Activated naive CD8-positive, alpha-beta T cell treated with anti-CD3 and anti-CD28 coated beads, Interleukin-2, amount 10 ng/mL, durations not matched to agents 7 days and 5 days (primary cell): ENCODE measurements around the gene CRYGS. TPM values are rescaled to one million over a fixed set of nuclear protein-coding genes. Genes with fewer than 3 reads are reported as not detected.
"Not testable (repeated sequence)": the region's sequence is repeated elsewhere in the genome, so short reads cannot be mapped to it uniquely, and the experiment has no call there.

Source experiments
- ATAC-seq: fragments of 150-1000 bp; cut with Tn5 transposase; one replicate; pipeline ENCODE4 v1.10.0; 2021; ENCODE audit warnings: low read depth, moderate library complexity
- POLR2A ChIA-PET: fragments of 350-600 bp; sonication (Branson Sonifier 250); formaldehyde crosslinking; loops from one replicate; lab custom pipeline; 2021; ENCODE audit warnings: antibody characterized with exemption; lab: Charles Lee
- DNase-seq: peaks from one replicate; pipeline ENCODE4 v3.0.0; 2021
- H3K27ac Mint-ChIP-seq: one replicate; pipeline ENCODE4 v1.8.0; 2022; ENCODE audit warnings: mild to moderate bottlenecking, mixed read lengths
- H3K27me3 Mint-ChIP-seq: one replicate; pipeline ENCODE4 v1.8.0; 2022; ENCODE audit warnings: mild to moderate bottlenecking, moderate library complexity, mixed read lengths
- H3K36me3 Mint-ChIP-seq: one replicate; pipeline ENCODE4 v1.8.0; 2021; ENCODE audit warnings: mild to moderate bottlenecking, mixed read lengths
- H3K4me1 Mint-ChIP-seq: one replicate; pipeline ENCODE4 v1.8.0; 2021; ENCODE audit warnings: mixed read lengths
- H3K4me3 Mint-ChIP-seq: one replicate; pipeline ENCODE4 v1.8.0; 2022; ENCODE audit warnings: mild to moderate bottlenecking, moderate library complexity, mixed read lengths
- H3K9me3 Mint-ChIP-seq: one replicate; pipeline ENCODE4 v1.8.0; 2021; ENCODE audit warnings: mixed read lengths
- total RNA-seq, 2 experiments: library from RNA; stranded (reverse); gene quantifications; one replicate each; pipeline ENCODE4 v1.2.3, GENCODE V29; 2021

CRYGS gene
- total RNA-seq = 1 to 10 TPM; 4.5 to 6.7 TPM

DNA sequence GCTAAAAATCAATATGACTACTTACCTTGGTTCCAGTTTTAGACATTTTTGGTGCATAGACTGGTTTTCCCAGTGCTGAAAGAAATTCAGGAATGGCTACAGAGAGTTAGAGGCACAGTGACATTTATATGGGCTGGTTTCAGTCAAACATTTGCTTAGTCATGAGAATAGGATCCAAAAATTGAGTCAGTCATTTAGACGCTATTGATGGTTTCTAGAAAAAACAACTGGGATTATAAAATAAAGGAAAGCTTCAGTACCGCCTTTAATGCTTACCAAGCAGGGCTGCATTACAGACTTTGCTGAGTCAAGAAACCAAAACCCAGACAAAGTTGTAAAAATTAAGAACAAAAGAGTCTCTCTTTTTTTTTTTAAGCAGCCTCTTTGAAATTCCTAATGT lies at the start of gene CRYGS:
CRYGS (minus strand) TSS at position 100 of the 400 bp plus-strand sequence; CDS start at position 46, 54 bp downstream.
- H3K4me1 Mint-ChIP-seq = peaks cover 7% of the 10 kb centered on the region
- H3K9me3 Mint-ChIP-seq = no peaks in the 10 kb centered on the region
- H3K27ac Mint-ChIP-seq = no peak within 1 kb of the TSS
- POLR2A ChIA-PET = no interaction called here
- peaks cover 6% of the 10 kb centered on the region for H3K36me3 Mint-ChIP-seq
- DNase-seq = no peak
- no peak for ATAC-seq
- H3K4me3 Mint-ChIP-seq = no peak within 1 kb of the TSS
- no peaks in the 10 kb centered on the region for H3K27me3 Mint-ChIP-seq

DNA sequence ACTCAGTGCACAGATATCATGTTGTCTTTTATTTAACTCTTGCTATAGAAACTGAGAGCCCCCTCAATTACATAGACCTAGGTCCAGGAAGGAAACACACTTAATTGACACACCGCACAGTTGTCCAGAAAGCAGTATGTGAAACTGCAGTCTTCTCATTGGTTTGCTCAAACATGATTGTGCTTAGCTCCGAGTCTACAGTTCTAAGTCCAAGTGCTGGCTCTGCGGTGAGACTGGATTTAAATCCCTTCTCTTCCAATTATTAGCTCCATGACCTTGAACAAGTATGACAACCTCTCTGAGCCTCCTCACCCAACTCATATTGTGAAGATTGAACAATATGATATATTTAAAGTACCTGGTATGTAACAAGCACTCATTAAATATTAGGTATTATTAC lies 49.7 kb upstream of the CRYGS start:
- no peak for DNase-seq
- POLR2A ChIA-PET = no interaction called here

DNA sequence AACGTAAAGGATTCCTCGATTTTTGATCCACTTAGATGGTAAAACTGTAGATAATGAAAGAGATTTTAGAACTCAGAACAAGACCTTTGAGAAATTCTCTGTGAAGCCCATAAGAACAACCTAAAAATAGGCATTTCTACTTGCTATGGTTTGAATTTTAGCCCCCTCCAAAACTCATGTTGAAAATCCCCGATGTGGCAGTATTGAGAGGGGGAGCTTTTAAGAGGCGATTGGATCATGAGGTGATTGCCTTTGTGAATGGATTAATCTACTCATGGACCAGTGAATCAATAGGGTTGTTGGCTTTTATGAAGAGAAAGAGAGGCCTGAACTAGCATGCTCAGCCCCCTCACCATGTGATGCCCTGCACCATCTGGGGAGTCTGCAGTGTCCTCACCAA lies 48.5 kb upstream of the CRYGS start:
- no peak for ATAC-seq
- POLR2A ChIA-PET = no interaction called here
- no peaks in the 10 kb centered on the region for H3K36me3 Mint-ChIP-seq
- peaks cover 18% of the 10 kb centered on the region for H3K4me1 Mint-ChIP-seq
- H3K27me3 Mint-ChIP-seq = no peaks in the 10 kb centered on the region
- no peaks in the 10 kb centered on the region for H3K9me3 Mint-ChIP-seq
- DNase-seq = no peak
- no peak overlapping the region for H3K4me3 Mint-ChIP-seq
- H3K27ac Mint-ChIP-seq = no peak overlapping the region

More for the DNA sequence above, 49.7 kb upstream of the CRYGS start:
- H3K36me3 Mint-ChIP-seq = no peaks in the 10 kb centered on the region
- ATAC-seq = no peak
- no peak overlapping the region for H3K4me3 Mint-ChIP-seq
- no peaks in the 10 kb centered on the region for H3K9me3 Mint-ChIP-seq
- no peak overlapping the region for H3K27ac Mint-ChIP-seq
- H3K4me1 Mint-ChIP-seq = peaks cover 11% of the 10 kb centered on the region
- H3K27me3 Mint-ChIP-seq = no peaks in the 10 kb centered on the region

DNA sequence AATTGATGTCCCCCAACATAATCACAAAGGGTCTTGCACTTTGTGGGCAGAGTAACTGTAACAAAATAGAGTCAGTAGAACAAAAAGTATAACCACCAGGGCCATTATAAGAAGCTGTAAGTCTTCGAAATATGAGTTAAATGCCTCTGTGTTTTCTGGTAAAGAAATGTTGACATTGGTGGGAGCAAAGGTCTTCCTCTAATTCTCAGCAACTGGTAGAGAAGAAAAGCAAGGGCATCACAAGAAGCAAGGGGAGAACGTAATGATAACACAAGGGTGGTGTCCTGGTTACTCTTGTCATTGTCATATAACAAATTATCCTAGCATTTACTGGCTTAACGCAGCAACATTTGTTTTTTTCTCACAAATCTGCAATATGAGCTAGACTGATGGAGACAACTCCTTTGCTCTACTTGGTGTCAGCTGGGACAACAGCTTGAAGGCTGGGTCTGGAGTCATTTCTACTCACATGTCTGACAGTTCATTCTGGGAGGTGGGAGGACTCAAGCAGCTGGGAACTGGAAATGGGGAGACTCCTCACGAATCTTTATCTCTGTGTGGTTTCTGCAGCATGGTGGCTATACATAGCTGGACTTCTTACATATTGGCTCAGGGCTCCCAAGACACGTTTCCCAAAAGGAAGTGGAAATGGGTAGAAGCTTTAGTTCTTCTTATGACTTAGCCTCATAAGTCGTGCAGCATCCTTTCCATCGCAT lies 46.6 kb upstream of the CRYGS start:
- ATAC-seq (no peak), DNase-seq (no peak)
- Mint-ChIP-seq H3K4me3 (no peak overlapping the region), H3K9me3 (no peaks in the 10 kb centered on the region), H3K27me3 (no peaks in the 10 kb centered on the region), H3K4me1 (peaks cover 18% of the 10 kb centered on the region), H3K36me3 (peaks cover under 1% of the 10 kb centered on the region), H3K27ac (no peak overlapping the region)
- POLR2A ChIA-PET = interaction anchor here (1.5 kb wide), 1 partner anchor 193 kb away, joined by 5 read pairs; the partner anchor contains the start of gene EIF4A2

DNA sequence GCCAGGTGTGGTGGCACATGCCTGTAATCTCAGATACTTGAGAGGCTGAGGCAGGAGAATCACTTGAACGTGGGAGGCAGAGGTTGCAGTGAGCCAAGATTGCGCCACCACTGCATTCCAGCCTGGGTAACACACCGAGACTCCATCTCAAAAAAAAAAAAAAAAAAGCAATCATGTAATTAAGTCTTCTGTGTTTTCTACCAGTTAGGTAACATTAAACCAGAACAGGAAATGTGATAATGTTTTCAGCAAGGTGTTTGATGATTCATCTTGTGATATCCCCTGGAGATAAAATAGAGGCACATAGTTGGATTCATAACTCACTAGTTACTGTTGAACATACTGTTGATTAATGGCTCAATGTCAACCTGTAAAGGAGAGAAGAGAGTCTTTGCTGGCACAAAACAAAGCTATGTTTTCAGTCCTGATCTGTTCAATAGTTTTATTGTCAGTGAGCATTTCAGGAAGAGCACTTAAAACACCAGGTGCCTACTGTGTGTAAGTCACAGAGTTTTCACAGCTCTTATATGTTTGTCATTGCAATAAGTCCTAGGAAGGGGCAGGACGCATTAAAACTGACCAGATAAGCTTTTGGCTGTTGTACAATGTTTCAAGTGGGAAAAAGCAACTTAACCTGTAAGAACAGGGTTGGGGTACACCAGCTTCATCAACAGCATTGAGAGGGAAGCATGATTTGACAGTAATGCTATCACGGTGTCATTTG lies 45.8 kb upstream of the CRYGS start:
- H3K27me3 Mint-ChIP-seq = no peaks in the 10 kb centered on the region
- POLR2A ChIA-PET = interaction anchor here (0.6 to 1.5 kb wide), 2 partner anchors 17 to 194 kb away, joined by 3 to 5 read pairs; partner anchors contain the start of gene EIF4A2
- H3K4me1 Mint-ChIP-seq = peaks cover 18% of the 10 kb centered on the region
- H3K36me3 Mint-ChIP-seq = peaks cover 2% of the 10 kb centered on the region
- no peak overlapping the region for H3K4me3 Mint-ChIP-seq
- H3K27ac Mint-ChIP-seq = no peak overlapping the region
- H3K9me3 Mint-ChIP-seq = no peaks in the 10 kb centered on the region
- ATAC-seq = peak; percentile 57
- DNase-seq = no peak

DNA sequence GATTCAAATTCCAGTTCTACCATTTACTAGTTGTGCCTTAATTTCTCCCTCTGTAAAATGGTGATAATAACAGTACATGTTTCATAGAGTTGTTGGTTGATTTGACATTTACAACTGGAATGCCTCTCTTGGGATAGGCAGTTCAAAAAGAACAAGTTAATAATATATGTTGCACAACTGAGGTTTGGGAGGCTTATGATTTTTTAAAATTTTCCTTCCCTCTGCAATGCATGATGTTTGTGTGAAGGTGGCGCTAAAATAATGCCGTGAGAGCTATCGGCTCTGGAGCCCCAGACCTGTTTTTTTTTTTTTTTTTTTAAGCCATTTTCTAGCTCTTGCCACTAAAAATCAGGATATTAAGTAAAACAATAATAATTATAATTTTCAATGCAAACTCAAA lies 44.9 kb upstream of the CRYGS start:
- Mint-ChIP-seq H3K4me1 (peaks cover 18% of the 10 kb centered on the region), H3K9me3 (no peaks in the 10 kb centered on the region), H3K27me3 (no peaks in the 10 kb centered on the region), H3K4me3 (no peak overlapping the region), H3K27ac (no peak overlapping the region), H3K36me3 (peaks cover 6% of the 10 kb centered on the region)
- DNase-seq (no peak), ATAC-seq (no peak)
- POLR2A ChIA-PET = interaction anchor here (0.6 kb wide), 1 partner anchor 18 kb away, joined by 3 read pairs; no protein-coding TSS in a partner anchor

DNA sequence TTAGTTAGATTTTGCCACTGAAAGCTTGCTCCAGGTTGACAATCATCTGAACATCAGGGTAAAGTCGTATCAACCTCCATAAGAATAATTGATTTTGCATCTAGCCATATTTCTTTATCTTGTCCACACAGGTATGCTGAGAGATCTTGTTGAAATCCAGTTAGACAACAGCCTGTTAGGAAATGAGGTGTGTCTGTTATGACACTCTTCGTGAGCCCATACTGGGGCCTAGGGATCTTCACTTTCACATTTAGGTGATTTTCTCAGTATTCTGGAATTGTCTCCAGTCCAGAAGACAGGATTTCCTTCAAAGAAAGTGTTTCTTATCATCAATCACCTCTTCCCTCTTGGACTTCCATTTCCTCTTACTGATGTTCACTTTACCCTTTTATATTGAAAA lies 44.5 kb upstream of the CRYGS start:
- Mint-ChIP-seq H3K27ac (no peak overlapping the region), H3K4me3 (no peak overlapping the region), H3K27me3 (no peaks in the 10 kb centered on the region), H3K4me1 (peaks cover 18% of the 10 kb centered on the region), H3K9me3 (no peaks in the 10 kb centered on the region), H3K36me3 (peaks cover 8% of the 10 kb centered on the region)
- POLR2A ChIA-PET = no interaction called here
- ATAC-seq (no peak), DNase-seq (no peak)

DNA sequence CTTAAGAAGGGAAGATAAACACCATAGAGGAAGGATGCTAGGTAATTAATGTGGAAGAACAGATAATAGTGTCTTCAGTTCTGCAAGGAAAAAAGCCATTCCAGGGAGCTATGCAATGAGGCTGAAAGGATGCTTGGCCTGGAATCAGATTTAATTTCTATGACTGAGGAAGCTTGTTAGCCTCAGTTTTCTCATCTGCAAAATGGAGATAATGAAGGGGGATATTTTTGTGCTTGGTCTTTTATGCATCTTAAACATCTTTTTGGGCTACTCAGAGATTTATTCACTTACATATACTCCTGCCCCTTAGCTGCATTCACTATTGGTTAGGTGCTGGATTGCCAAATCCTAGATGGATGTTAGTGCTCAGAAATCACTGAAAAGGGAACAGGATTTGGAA lies 43.0 kb upstream of the CRYGS start:
- Mint-ChIP-seq H3K4me1 (peaks cover 18% of the 10 kb centered on the region), H3K27ac (no peak overlapping the region), H3K4me3 (no peak overlapping the region), H3K27me3 (no peaks in the 10 kb centered on the region), H3K9me3 (no peaks in the 10 kb centered on the region), H3K36me3 (peaks cover 12% of the 10 kb centered on the region)
- POLR2A ChIA-PET = interaction anchor here (0.6 kb wide), 1 partner anchor 190 kb away, joined by 4 read pairs; no protein-coding TSS in a partner anchor
- DNase-seq = no peak
- no peak for ATAC-seq

DNA sequence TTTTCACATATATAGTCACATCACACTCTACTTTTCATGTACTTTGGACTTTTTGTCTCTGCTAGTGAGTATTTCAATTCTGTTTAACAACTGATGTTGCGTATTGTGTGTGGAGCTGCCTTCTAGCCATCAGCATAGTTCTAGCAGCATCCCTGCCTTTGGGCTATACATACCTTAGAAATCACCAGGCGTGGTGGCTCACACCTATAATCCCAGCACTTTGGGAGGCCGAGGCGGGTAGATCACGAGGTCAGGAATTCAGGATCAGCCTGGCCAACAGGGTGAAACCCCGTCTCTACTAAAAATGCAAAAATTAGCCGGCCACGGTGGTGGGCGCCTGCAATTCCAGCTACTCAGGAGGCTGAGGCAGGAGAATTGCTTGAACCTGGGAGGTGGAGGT lies 42.1 kb upstream of the CRYGS start:
- POLR2A ChIA-PET, H3K4me3 Mint-ChIP-seq, H3K27me3 Mint-ChIP-seq, ATAC-seq, DNase-seq, H3K27ac Mint-ChIP-seq, H3K9me3 Mint-ChIP-seq: not testable (repeated sequence)
- H3K4me1 Mint-ChIP-seq = peaks cover 18% of the 10 kb centered on the region
- peaks cover 12% of the 10 kb centered on the region for H3K36me3 Mint-ChIP-seq

DNA sequence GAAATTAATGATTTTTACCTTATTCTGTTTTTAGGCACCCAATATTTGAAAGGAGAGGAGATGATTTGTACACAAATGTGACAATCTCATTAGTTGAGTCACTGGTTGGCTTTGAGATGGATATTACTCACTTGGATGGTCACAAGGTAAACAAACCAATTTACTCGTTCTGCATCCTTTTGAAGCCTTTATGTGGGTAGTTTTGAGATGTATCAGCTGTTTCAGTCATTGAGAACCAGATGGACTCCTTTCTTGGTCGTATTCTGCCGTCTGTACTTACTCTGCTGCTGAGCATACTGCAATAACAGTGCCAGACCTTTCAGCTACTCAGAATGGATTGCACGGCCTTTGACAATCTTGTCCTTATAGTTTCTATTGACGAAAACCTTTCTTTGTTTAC lies 39.7 kb upstream of the CRYGS start:
- Mint-ChIP-seq H3K27me3 (no peaks in the 10 kb centered on the region), H3K4me3 (no peak overlapping the region), H3K27ac (no peak overlapping the region), H3K36me3 (peaks cover 14% of the 10 kb centered on the region), H3K4me1 (peaks cover 6% of the 10 kb centered on the region), H3K9me3 (no peaks in the 10 kb centered on the region)
- DNase-seq = no peak
- POLR2A ChIA-PET = interaction anchor here (2.4 kb wide), 1 partner anchor 14 kb away, joined by 6 read pairs; the partner anchor contains the start of gene DNAJB11
- no peak for ATAC-seq

DNA sequence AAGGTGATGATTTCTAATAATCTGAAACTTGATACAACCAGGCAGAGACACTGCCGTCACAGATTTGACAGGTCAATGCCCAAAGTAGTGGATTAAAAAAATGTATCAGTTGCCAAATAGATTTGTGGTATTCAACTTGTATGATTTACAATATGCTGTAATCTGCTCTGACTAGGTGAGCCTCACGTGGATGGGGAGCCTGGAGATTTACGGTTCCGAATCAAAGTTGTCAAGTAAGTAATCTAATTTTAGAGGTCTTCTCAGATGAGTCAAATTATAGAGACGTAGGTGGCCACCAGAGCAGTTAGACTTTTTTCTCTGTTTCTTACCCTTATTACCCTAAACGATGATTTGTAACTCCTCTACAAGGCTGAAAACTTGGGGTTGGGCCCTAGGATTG lies 38.4 kb upstream of the CRYGS start:
- DNase-seq (no peak), ATAC-seq (no peak)
- no peak overlapping the region for H3K27ac Mint-ChIP-seq
- H3K36me3 Mint-ChIP-seq = peaks cover 15% of the 10 kb centered on the region
- no peaks in the 10 kb centered on the region for H3K9me3 Mint-ChIP-seq
- no peaks in the 10 kb centered on the region for H3K4me1 Mint-ChIP-seq
- POLR2A ChIA-PET = interaction anchor here (2.4 kb wide), 1 partner anchor 12 kb away, joined by 6 read pairs; the partner anchor contains the start of gene DNAJB11
- no peaks in the 10 kb centered on the region for H3K27me3 Mint-ChIP-seq
- H3K4me3 Mint-ChIP-seq = no peak overlapping the region

DNA sequence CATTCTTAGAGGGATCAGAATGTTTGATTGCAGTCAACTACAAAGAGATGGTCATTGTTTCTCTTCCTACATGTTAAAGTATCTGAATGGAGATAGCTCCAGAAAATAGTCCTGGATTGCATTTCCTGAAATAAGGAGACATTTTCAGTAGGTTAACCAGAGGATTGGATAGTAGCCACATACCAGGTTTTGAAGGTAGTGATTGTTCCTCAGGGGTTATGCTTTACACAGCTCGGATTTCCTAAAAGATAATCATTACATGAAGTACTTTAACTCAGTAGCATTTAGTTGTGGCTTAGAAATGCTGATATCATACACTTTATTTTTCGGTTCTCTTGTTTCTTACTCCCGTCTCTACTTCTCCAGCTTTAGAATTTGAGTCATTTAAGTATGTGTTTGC lies 36.6 kb upstream of the CRYGS start:
- H3K4me3 Mint-ChIP-seq = no peak overlapping the region
- peaks cover 16% of the 10 kb centered on the region for H3K36me3 Mint-ChIP-seq
- DNase-seq = no peak
- no peaks in the 10 kb centered on the region for H3K4me1 Mint-ChIP-seq
- H3K9me3 Mint-ChIP-seq = no peaks in the 10 kb centered on the region
- no peak overlapping the region for H3K27ac Mint-ChIP-seq
- no peak for ATAC-seq
- H3K27me3 Mint-ChIP-seq = no peaks in the 10 kb centered on the region
- POLR2A ChIA-PET = no interaction called here

DNA sequence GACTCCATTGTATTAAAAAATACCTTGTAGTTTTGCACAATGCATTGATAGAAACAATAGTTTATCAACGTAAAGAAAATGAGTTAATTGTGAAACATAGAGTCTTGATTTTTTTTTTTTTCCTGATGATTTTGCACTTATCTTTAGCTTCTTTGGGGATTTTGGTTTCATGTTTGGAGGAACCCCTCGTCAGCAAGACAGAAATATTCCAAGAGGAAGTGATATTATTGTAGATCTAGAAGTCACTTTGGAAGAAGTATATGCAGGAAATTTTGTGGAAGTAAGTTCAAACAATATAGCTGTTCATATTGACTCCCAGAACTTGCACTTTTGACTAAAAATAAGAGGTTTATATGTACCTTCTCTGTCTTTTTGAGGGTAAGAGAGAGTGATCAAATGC lies 33.3 kb upstream of the CRYGS start:
- Mint-ChIP-seq H3K27me3 (no peaks in the 10 kb centered on the region), H3K27ac (no peak overlapping the region), H3K4me1 (peaks cover 4% of the 10 kb centered on the region), H3K4me3 (no peak overlapping the region), H3K36me3 (peaks cover 15% of the 10 kb centered on the region), H3K9me3 (no peaks in the 10 kb centered on the region)
- no peak for ATAC-seq
- POLR2A ChIA-PET = no interaction called here
- no peak for DNase-seq
